K562 (cell line): ENCODE measurements around the gene ISYNA1. TPM values are rescaled to one million over a fixed set of nuclear protein-coding genes. Genes with fewer than 3 reads are reported as not detected.

Source experiments
- ARID3A ChIP-seq: IDR thresholded peaks from 2 replicates; pipeline ENCODE4 v1.6.1; 2012; ENCODE audit warnings: low read depth, low read length, improper control_type of control experiment, borderline replicate concordance
- CCNT2 ChIP-seq: IDR thresholded peaks from 2 replicates; pipeline ENCODE4 v1.6.1; 2011; ENCODE audit warnings: borderline replicate concordance, low read depth, mild to moderate bottlenecking, moderate library complexity, mixed read lengths, low read length; ENCODE audit not compliant: insufficient read length; ENCODE audit errors: extremely low read depth
- CTBP1 ChIP-seq: fragments of 450-650 bp; IDR thresholded peaks from 2 replicates; pipeline ENCODE4 v1.6.1; 2016; ENCODE audit warnings: borderline replicate concordance
- CUX1 ChIP-seq: fragments of 200-800 bp; sonication (Bioruptor generic); IDR thresholded peaks from 2 replicates; pipeline ENCODE4 v1.6.1; 2016; ENCODE audit warnings: missing genetic modification characterization, missing compliant biosample characterization
- CXXC5 ChIP-seq: fragments of 250-450 bp; sonication (Bioruptor Pico); IDR thresholded peaks from 2 replicates; pipeline ENCODE4 v1.8.0; 2022; ENCODE audit warnings: inconsistent platforms, mild to moderate bottlenecking, moderate library complexity
- ESRRA ChIP-seq: fragments of 450-650 bp; IDR thresholded peaks from 2 replicates; pipeline ENCODE4 v1.6.1; 2014; ENCODE audit warnings: low read depth, mild to moderate bottlenecking, moderate library complexity, borderline replicate concordance
- FOXK2 ChIP-seq, 2 experiments: fragments of 450-650 bp; IDR thresholded peaks in 1 of 2; conservative IDR thresholded peaks in 1 of 2; 2 replicates each; pipeline ENCODE4 v1.6.1; 2016; ENCODE audit warnings: low read depth in 2 of 2, mild to moderate bottlenecking in 1 of 2
- JUNB ChIP-seq: fragments of 450-650 bp; formaldehyde crosslinking; conservative IDR thresholded peaks from 2 replicates; pipeline ENCODE4 v1.4.0; 2020; ENCODE audit warnings: mild to moderate bottlenecking
- MIER1 ChIP-seq: fragments of 450-650 bp; IDR thresholded peaks from 2 replicates; pipeline ENCODE4 v1.6.1; 2016; ENCODE audit warnings: antibody characterized with exemption, mild to moderate bottlenecking, low read depth
- MXI1 ChIP-seq: IDR thresholded peaks from 2 replicates; pipeline ENCODE4 v1.6.1; 2011; ENCODE audit warnings: low read depth, mild to moderate bottlenecking, improper control_type of control experiment, low read length
- PRDM10 ChIP-seq: fragments of 450-650 bp; IDR thresholded peaks from 2 replicates; pipeline ENCODE4 v1.6.1; 2018; ENCODE audit not compliant: partially characterized antibody
- SMC3 ChIP-seq: conservative IDR thresholded peaks from 2 replicates; pipeline ENCODE4 v1.6.1; 2011; ENCODE audit warnings: low read depth, low read length, improper control_type of control experiment; ENCODE audit not compliant: insufficient read depth
- SPI1 ChIP-seq: IDR thresholded peaks from 2 replicates; pipeline ENCODE4 v1.6.1; 2011; ENCODE audit warnings: low read depth, low read length, control low read depth, borderline replicate concordance
- TEAD1 ChIP-seq, 2 experiments: fragments of 450-650 bp in 1 of 2; sonication (generic) in 1 of 2; formaldehyde crosslinking; IDR thresholded peaks; 2 replicates each; pipeline versions ENCODE4 v1.4.0 to v1.8.0; 2020 to 2022; ENCODE audit warnings: mild to moderate bottlenecking in 2 of 2, missing genetic modification reagents in 1 of 2
- TEAD4 ChIP-seq, 2 experiments: sonication (generic) in 1 of 2; formaldehyde crosslinking in 1 of 2; IDR thresholded peaks; 2 replicates each; pipeline versions ENCODE4 v1.6.1 to v1.8.0; 2012 to 2022; ENCODE audit warnings: borderline replicate concordance in 1 of 2, inconsistent platforms in 1 of 2, low read length in 1 of 2, mild to moderate bottlenecking in 1 of 2, missing genetic modification reagents in 1 of 2
- XRCC3 ChIP-seq: fragments of 450-650 bp; IDR thresholded peaks from 2 replicates; pipeline ENCODE4 v1.6.1; 2017; ENCODE audit warnings: mild to moderate bottlenecking, moderate library complexity
- polyA plus RNA-seq, 8 experiments: library from polyadenylated mRNA; depleted of rRNA in 4 of 8; stranded (reverse) in 5 of 8; unstranded in 3 of 8; fragments of >200 nt; fragmentation: Nextera tagmentation in 2 of 8; fragmentation: Illumina TruSeq in 1 of 8; extraction: Ambion mirVana in 2 of 8; extraction: Trizol in 1 of 8; gene quantifications; 2 replicates each; pipeline versions ENCODE4 v1.2.1 to v1.2.3, GENCODE V29; 2011 to 2014; ENCODE audit warnings: inconsistent platforms in 1 of 8, missing spikeins in 1 of 8
- total RNA-seq, 7 experiments: library from RNA; depleted of rRNA in 6 of 7; stranded (reverse); fragments of >200 nt in 6 of 7; fragmentation: Illumina TruSeq in 2 of 7; extraction: Trizol in 2 of 7; gene quantifications; 2 replicates each; pipeline versions ENCODE4 v1.2.1 to v1.2.3, GENCODE V29; 2011 to 2021; ENCODE audit warnings: low replicate concordance in 1 of 7

ISYNA1 gene
- total and polyA plus RNA-seq, 9 of the 15 experiments (the other 6 are each of a cell fraction or from before 2014, with no cell fraction given) = 21.8 to 460 (median 93.2) TPM

GRCh38 chr19:18419195-18419698 lies 18.7 kb downstream of the ISYNA1 start, which contains the start of gene SSBP4 (continued):
- TF ChIP-seq TEAD4 (IDR thresholded peaks at IDR 0.05; ENCODE audit: low read length) (no peak), TEAD4 (CRISPR knock-in tag; IDR thresholded peaks at IDR 0.05; ENCODE audit: borderline replicate concordance) (peak; percentile 75; the same call in 1 of the 2 replicates), MIER1 (no peak), ARID3A (no peak), PRDM10 (no peak), ESRRA (peak; percentile 35; the same call in 1 of the 2 replicates), CCNT2 (peak; percentile 91), CXXC5 (CRISPR knock-in tag) (peak; percentile 98), XRCC3 (no peak), SMC3 (peak; percentile 41; the same call in 1 of the 2 replicates), CTBP1 (peak; percentile 87), JUNB (CRISPR knock-in tag) (no peak), CUX1 (no peak), SPI1 (no peak), MXI1 (no peak; the same call in 1 of the 2 replicates), FOXK2 (conservative IDR thresholded peaks at IDR 0.05 in 1 of 2, IDR thresholded peaks at IDR 0.05 in 1 of 2; ENCODE audit: low read depth in 2 of 2) (no peak), TEAD1 (CRISPR knock-in tag; IDR thresholded peaks at IDR 0.05) (peak in 1 of 2 experiments; percentile 66; a peak in 1 of 4 replicates)
